B cell (primary cell): ENCODE measurements around the gene FMR1NB.

Experiments
- EZH2 ChIP-seq: IDR thresholded peaks from 2 replicates; pipeline ENCODE4 v1.6.1; 2012; ENCODE audit warnings: borderline replicate concordance, low read depth, mild to moderate bottlenecking, moderate library complexity, low read length; ENCODE audit not compliant: insufficient read depth, poor library complexity, severe bottlenecking
- TF ChIP-seq, protein P1 (sequence below): fragments of 200-600 bp; IDR thresholded peaks from one replicate; pipeline ENCODE4 v1.8.0; 2022; ENCODE audit warnings: antibody characterized with exemption, mild to moderate bottlenecking

DNA sequence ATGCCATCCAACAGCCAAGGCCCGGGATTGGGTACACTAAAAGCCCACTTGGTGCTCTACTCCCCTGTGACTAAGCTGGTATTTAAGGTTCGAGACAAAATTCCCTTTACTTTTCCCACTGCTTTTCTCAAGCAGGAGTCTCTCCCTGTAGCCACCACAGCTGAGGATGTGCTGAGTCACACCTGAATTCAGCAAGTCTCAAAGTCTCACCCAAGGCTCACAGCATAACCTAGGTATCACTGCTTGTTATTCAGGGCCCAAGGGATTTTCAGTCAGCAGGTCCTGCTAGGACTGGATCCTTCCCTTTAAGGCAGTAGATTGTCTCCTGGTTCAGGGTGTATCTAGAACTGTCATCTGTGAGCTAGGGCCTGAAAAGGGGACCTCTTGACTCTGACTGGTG is 39.2 kb downstream of the FMR1NB start:
- TF ChIP-seq, protein P1, sequence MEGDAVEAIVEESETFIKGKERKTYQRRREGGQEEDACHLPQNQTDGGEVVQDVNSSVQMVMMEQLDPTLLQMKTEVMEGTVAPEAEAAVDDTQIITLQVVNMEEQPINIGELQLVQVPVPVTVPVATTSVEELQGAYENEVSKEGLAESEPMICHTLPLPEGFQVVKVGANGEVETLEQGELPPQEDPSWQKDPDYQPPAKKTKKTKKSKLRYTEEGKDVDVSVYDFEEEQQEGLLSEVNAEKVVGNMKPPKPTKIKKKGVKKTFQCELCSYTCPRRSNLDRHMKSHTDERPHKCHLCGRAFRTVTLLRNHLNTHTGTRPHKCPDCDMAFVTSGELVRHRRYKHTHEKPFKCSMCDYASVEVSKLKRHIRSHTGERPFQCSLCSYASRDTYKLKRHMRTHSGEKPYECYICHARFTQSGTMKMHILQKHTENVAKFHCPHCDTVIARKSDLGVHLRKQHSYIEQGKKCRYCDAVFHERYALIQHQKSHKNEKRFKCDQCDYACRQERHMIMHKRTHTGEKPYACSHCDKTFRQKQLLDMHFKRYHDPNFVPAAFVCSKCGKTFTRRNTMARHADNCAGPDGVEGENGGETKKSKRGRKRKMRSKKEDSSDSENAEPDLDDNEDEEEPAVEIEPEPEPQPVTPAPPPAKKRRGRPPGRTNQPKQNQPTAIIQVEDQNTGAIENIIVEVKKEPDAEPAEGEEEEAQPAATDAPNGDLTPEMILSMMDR: no peak
- no peak for TF ChIP-seq EZH2
